Stimulated activated CD4-positive, alpha-beta T cell treated with anti-CD3 and anti-CD28 coated beads, Interleukin-15, amount 100 ng/mL, for 48 hours (primary cell): Measurements from ENCODE around the gene MYO5C.
A peak's percentile ranks its signal among the peaks of the same experiment; 100 is the strongest.

Experiments
- DNase-seq, 2 donors: peaks; one replicate each; pipeline ENCODE4 v3.0.0-alpha.2; 2020; ENCODE audit warnings: low read depth in 2 of 2

MYO5C gene

GRCh38 chr15:52295421-52296001 lies at the start of gene MYO5C:
Gene MYO5C (minus strand): TSS chr15:52295804. CDS start chr15:52295636, 168 bp downstream.
- no peak for DNase-seq

GRCh38 chr15:52344592-52344991 lies 49.0 kb upstream of the MYO5C start:
- DNase-seq = no peak

GRCh38 chr15:52343831-52344230 lies 48.2 kb upstream of the MYO5C start:
- DNase-seq = no peak

GRCh38 chr15:52340093-52340492 lies 44.5 kb upstream of the MYO5C start:
- no peak for DNase-seq

GRCh38 chr15:52338891-52339290 lies 43.3 kb upstream of the MYO5C start:
- DNase-seq = no peak

- DNase-seq = no peak
Measured at GRCh38 chr15:52338058-52338457, 42.5 kb upstream of the MYO5C start.

GRCh38 chr15:52337198-52337853 lies 41.7 kb upstream of the MYO5C start:
- DNase-seq = no peak

GRCh38 chr15:52336529-52336928 lies 40.9 kb upstream of the MYO5C start:
- no peak for DNase-seq

GRCh38 chr15:52334491-52335160 lies 39.0 kb upstream of the MYO5C start:
- no peak for DNase-seq

GRCh38 chr15:52331490-52332240 lies 36.1 kb upstream of the MYO5C start:
- peak; percentile 38 to 46 for DNase-seq

GRCh38 chr15:52329987-52330386 lies 34.4 kb upstream of the MYO5C start:
- DNase-seq = no peak

- no peak for DNase-seq
Measured at GRCh38 chr15:52329150-52329549, 33.5 kb upstream of the MYO5C start.

- no peak for DNase-seq
Measured at GRCh38 chr15:52328680-52329079, 33.1 kb upstream of the MYO5C start.

- DNase-seq = no peak
Measured at GRCh38 chr15:52326756-52327155, 31.2 kb upstream of the MYO5C start.

GRCh38 chr15:52324109-52324508 lies 28.5 kb upstream of the MYO5C start:
- no peak for DNase-seq

GRCh38 chr15:52318729-52319500 lies 23.3 kb upstream of the MYO5C start:
- no peak for DNase-seq

- no peak for DNase-seq
Measured at GRCh38 chr15:52317688-52318087, 22.1 kb upstream of the MYO5C start.

GRCh38 chr15:52317022-52317421 lies 21.4 kb upstream of the MYO5C start:
- DNase-seq = no peak

- no peak for DNase-seq
Measured at GRCh38 chr15:52309154-52309548, 13.5 kb upstream of the MYO5C start.

GRCh38 chr15:52308446-52309153 lies 13.0 kb upstream of the MYO5C start:
- no peak for DNase-seq

- no peak for DNase-seq
Measured at GRCh38 chr15:52307847-52308246, 12.2 kb upstream of the MYO5C start.
